Neutrophil (primary cell): ENCODE results near the gene GNE.
"Not testable (repeated sequence)": the region's sequence is repeated elsewhere in the genome, so short reads cannot be mapped to it uniquely, and the experiment has no call there.

ENCODE experiments used
- H3K27ac ChIP-seq: fragments of 200-600 bp; sonication (generic); 2 replicates; pipeline ENCODE4 v1.5.1; 2016; ENCODE audit warnings: mild to moderate bottlenecking, moderate library complexity
- H3K27me3 ChIP-seq: fragments of 200-600 bp; sonication (generic); 2 replicates; pipeline ENCODE4 v1.6.0; 2016; ENCODE audit warnings: mild to moderate bottlenecking
- H3K36me3 ChIP-seq: fragments of 200-600 bp; sonication (generic); 2 replicates; pipeline ENCODE4 v1.5.1; 2017
- H3K4me1 ChIP-seq, 2 experiments: fragments of 200-600 bp in 1 of 2; sonication (generic) in 1 of 2; 1 replicate in 1 of 2; 2 replicates in 1 of 2; pipeline versions ENCODE4 v1.5.1 to v1.6.1; 2013 to 2016; ENCODE audit warnings: low read depth in 1 of 2, low read length in 1 of 2, mild to moderate bottlenecking in 1 of 2, moderate library complexity in 1 of 2; ENCODE audit not compliant: control insufficient read depth in 1 of 2, insufficient read depth in 1 of 2
- H3K4me3 ChIP-seq, 2 experiments: fragments of 200-600 bp in 1 of 2; sonication (generic) in 1 of 2; 1 replicate in 1 of 2; 2 replicates in 1 of 2; pipeline ENCODE4 v1.5.1; 2013 to 2016; ENCODE audit warnings: low read depth in 1 of 2, low read length in 1 of 2, mild to moderate bottlenecking in 1 of 2, moderate library complexity in 1 of 2
- H3K9me3 ChIP-seq: fragments of 200-600 bp; sonication (generic); 2 replicates; pipeline ENCODE4 v1.5.1; 2016
- CTCF ChIP-seq: fragments of 200-600 bp; sonication (generic); IDR thresholded peaks from 2 replicates; pipeline ENCODE4 v1.5.1; 2016; ENCODE audit warnings: antibody characterized with exemption

The GNE gene

GRCh38 chr9:36297798-36298197 lies 39.5 kb upstream of the GNE start:
- no peak for TF ChIP-seq CTCF
- H3K36me3 ChIP-seq, result no peaks in the 10 kb centered on the region
- H3K4me1 ChIP-seq, result no peaks in the 10 kb centered on the region
- H3K9me3 ChIP-seq, result no peaks in the 10 kb centered on the region
- H3K4me3 ChIP-seq, result no peak overlapping the region
- no peaks in the 10 kb centered on the region for H3K27me3 ChIP-seq
- H3K27ac ChIP-seq, result no peak overlapping the region

- H3K4me3 ChIP-seq, H3K36me3 ChIP-seq, H3K9me3 ChIP-seq, H3K27ac ChIP-seq, H3K4me1 ChIP-seq, H3K27me3 ChIP-seq: not testable (repeated sequence)
Measured at GRCh38 chr9:36294996-36295395, 36.7 kb upstream of the GNE start.

- TF ChIP-seq CTCF, result no peak
- H3K27ac ChIP-seq, result no peak overlapping the region
- no peaks in the 10 kb centered on the region for H3K9me3 ChIP-seq
- no peaks in the 10 kb centered on the region for H3K36me3 ChIP-seq
- no peaks in the 10 kb centered on the region for H3K4me1 ChIP-seq
- H3K4me3 ChIP-seq, result no peak overlapping the region
- no peaks in the 10 kb centered on the region for H3K27me3 ChIP-seq
Measured at GRCh38 chr9:36293918-36294317, 35.7 kb upstream of the GNE start.

GRCh38 chr9:36293171-36293570 lies 34.9 kb upstream of the GNE start:
- H3K27me3 ChIP-seq, result no peaks in the 10 kb centered on the region
- H3K36me3 ChIP-seq, result no peaks in the 10 kb centered on the region
- no peaks in the 10 kb centered on the region for H3K4me1 ChIP-seq
- H3K27ac ChIP-seq, result no peak overlapping the region
- TF ChIP-seq CTCF, result no peak
- no peak overlapping the region for H3K4me3 ChIP-seq
- no peaks in the 10 kb centered on the region for H3K9me3 ChIP-seq

- H3K9me3 ChIP-seq, result no peaks in the 10 kb centered on the region
- no peaks in the 10 kb centered on the region for H3K36me3 ChIP-seq
- H3K27ac ChIP-seq, result no peak overlapping the region
- no peak overlapping the region for H3K4me3 ChIP-seq
- H3K27me3 ChIP-seq, result no peaks in the 10 kb centered on the region
- TF ChIP-seq CTCF, result no peak
- no peaks in the 10 kb centered on the region for H3K4me1 ChIP-seq
Measured at GRCh38 chr9:36292641-36293040, 34.4 kb upstream of the GNE start.

GRCh38 chr9:36290996-36291395 lies 32.7 kb upstream of the GNE start:
- H3K27me3 ChIP-seq, result no peaks in the 10 kb centered on the region
- TF ChIP-seq CTCF, result no peak
- no peaks in the 10 kb centered on the region for H3K36me3 ChIP-seq
- H3K4me1 ChIP-seq, result no peaks in the 10 kb centered on the region
- H3K9me3 ChIP-seq, result no peaks in the 10 kb centered on the region
- H3K4me3 ChIP-seq, result no peak overlapping the region
- no peak overlapping the region for H3K27ac ChIP-seq
